Neural progenitor cell (in vitro differentiated cells): ENCODE measurements around the gene EPB41L4B. TPM values are rescaled to one million over a fixed set of nuclear protein-coding genes. Genes with fewer than 3 reads are reported as not detected.

Experiments used
- DNase-seq: peaks from one replicate; pipeline ENCODE4 v3.0.0-alpha.2; 2016; ENCODE audit warnings: low spot score
- H2AFZ ChIP-seq: fragments of 200-600 bp; sonication (generic); replicated peaks from 2 replicates; pipeline ENCODE4 v1.6.1; 2016; ENCODE audit warnings: antibody characterized with exemption
- H3F3A ChIP-seq: fragments of 200-600 bp; sonication (generic); 2 replicates; pipeline ENCODE4 v1.6.1; 2016; ENCODE audit warnings: antibody characterized with exemption, low read depth
- H3K27ac ChIP-seq: fragments of 200-600 bp; sonication (generic); 2 replicates; pipeline ENCODE4 v1.5.1; 2016; ENCODE audit warnings: mild to moderate bottlenecking
- H3K27me3 ChIP-seq: fragments of 200-600 bp; sonication (generic); 2 replicates; pipeline ENCODE4 v1.6.1; 2016; ENCODE audit warnings: mild to moderate bottlenecking, moderate library complexity
- H3K36me3 ChIP-seq: fragments of 200-600 bp; sonication (generic); 2 replicates; pipeline ENCODE4 v1.5.1; 2016
- H3K4me1 ChIP-seq: fragments of 200-600 bp; sonication (generic); 2 replicates; pipeline ENCODE4 v1.6.1; 2016; ENCODE audit warnings: mixed run types
- H3K4me2 ChIP-seq: fragments of 200-600 bp; sonication (generic); 2 replicates; pipeline ENCODE4 v1.6.1; 2016
- H3K4me3 ChIP-seq: fragments of 200-600 bp; sonication (generic); 2 replicates; pipeline ENCODE4 v1.5.1; 2016
- H3K79me2 ChIP-seq: fragments of 200-600 bp; sonication (generic); 2 replicates; pipeline ENCODE4 v1.6.1; 2016; ENCODE audit warnings: low read depth
- H3K9ac ChIP-seq: fragments of 200-600 bp; sonication (generic); 2 replicates; pipeline ENCODE4 v1.6.1; 2016
- H3K9me3 ChIP-seq: fragments of 200-600 bp; sonication (generic); 2 replicates; pipeline ENCODE4 v1.5.1; 2016; ENCODE audit warnings: low read depth
- H4K20me1 ChIP-seq: fragments of 200-600 bp; sonication (generic); 2 replicates; pipeline ENCODE4 v1.6.1; 2016; ENCODE audit warnings: low read depth
- H3K27ac Mint-ChIP-seq: 3 replicates; pipeline ENCODE4 v1.8.0; 2021; ENCODE audit warnings: mixed read lengths
- H3K27me3 Mint-ChIP-seq: 2 replicates; pipeline ENCODE4 v1.8.0; 2022; ENCODE audit warnings: low read depth, mild to moderate bottlenecking, inconsistent platforms, moderate library complexity, mixed read lengths; ENCODE audit not compliant: insufficient read depth
- H3K36me3 Mint-ChIP-seq: 3 replicates; pipeline ENCODE4 v1.8.0; 2021; ENCODE audit warnings: mixed read lengths
- H3K4me1 Mint-ChIP-seq: 3 replicates; pipeline ENCODE4 v1.8.0; 2021; ENCODE audit warnings: mixed read lengths
- H3K4me3 Mint-ChIP-seq: 3 replicates; pipeline ENCODE4 v1.8.0; 2021; ENCODE audit warnings: mild to moderate bottlenecking, moderate library complexity, mixed read lengths
- H3K9me3 Mint-ChIP-seq: 3 replicates; pipeline ENCODE4 v1.8.0; 2020; ENCODE audit warnings: mixed read lengths
- EZH2 ChIP-seq: fragments of 200-600 bp; sonication (generic); IDR thresholded peaks from 2 replicates; pipeline ENCODE4 v1.6.1; 2017; ENCODE audit warnings: antibody characterized with exemption, mild to moderate bottlenecking, moderate library complexity
- EZH2phosphoT487 ChIP-seq: fragments of 200-600 bp; sonication (generic); IDR thresholded peaks from 2 replicates; pipeline ENCODE4 v1.6.1; 2017; ENCODE audit warnings: antibody characterized with exemption
- total RNA-seq: library from RNA; depleted of rRNA; stranded (reverse); fragments of >200 nt; gene quantifications from 2 replicates; pipeline ENCODE4 v1.2.3, GENCODE V29; 2015; ENCODE audit warnings: low replicate concordance
- TF ChIP-seq, protein P1 (sequence below): fragments of 200-600 bp; sonication (generic); IDR thresholded peaks from 2 replicates; pipeline ENCODE4 v1.5.1; 2017; ENCODE audit warnings: antibody characterized with exemption, mild to moderate bottlenecking

EPB41L4B gene
- total RNA-seq, 1 donor from 2014 or later, result 6.2 TPM

GRCh38 chr9:109315480-109316206 is 5.2 kb downstream of the EPB41L4B start:
- Histone ChIP-seq H3K4me2 (no peak overlapping the region), H4K20me1 (peaks cover 39% of the 10 kb centered on the region), H3K4me1 (peaks cover 32% of the 10 kb centered on the region), H3K4me3 (no peak overlapping the region), H3K9me3 (no peaks in the 10 kb centered on the region), H3K27ac (no peak overlapping the region), H3K9ac (no peak overlapping the region), H3K27me3 (peaks cover 28% of the 10 kb centered on the region), H2AFZ (no peak overlapping the region), H3K36me3 (no peaks in the 10 kb centered on the region), H3F3A (peaks cover 13% of the 10 kb centered on the region), H3K79me2 (peaks cover 10% of the 10 kb centered on the region)
- no peak overlapping the region for H3K27ac Mint-ChIP-seq
- no peaks in the 10 kb centered on the region for H3K9me3 Mint-ChIP-seq
- H3K4me3 Mint-ChIP-seq, result no peak overlapping the region
- TF ChIP-seq EZH2phosphoT487 (no peak), EZH2 (no peak)
- TF ChIP-seq, protein P1, sequence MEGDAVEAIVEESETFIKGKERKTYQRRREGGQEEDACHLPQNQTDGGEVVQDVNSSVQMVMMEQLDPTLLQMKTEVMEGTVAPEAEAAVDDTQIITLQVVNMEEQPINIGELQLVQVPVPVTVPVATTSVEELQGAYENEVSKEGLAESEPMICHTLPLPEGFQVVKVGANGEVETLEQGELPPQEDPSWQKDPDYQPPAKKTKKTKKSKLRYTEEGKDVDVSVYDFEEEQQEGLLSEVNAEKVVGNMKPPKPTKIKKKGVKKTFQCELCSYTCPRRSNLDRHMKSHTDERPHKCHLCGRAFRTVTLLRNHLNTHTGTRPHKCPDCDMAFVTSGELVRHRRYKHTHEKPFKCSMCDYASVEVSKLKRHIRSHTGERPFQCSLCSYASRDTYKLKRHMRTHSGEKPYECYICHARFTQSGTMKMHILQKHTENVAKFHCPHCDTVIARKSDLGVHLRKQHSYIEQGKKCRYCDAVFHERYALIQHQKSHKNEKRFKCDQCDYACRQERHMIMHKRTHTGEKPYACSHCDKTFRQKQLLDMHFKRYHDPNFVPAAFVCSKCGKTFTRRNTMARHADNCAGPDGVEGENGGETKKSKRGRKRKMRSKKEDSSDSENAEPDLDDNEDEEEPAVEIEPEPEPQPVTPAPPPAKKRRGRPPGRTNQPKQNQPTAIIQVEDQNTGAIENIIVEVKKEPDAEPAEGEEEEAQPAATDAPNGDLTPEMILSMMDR, result no peak
- peaks cover 32% of the 10 kb centered on the region for H3K4me1 Mint-ChIP-seq
- H3K36me3 Mint-ChIP-seq, result no peaks in the 10 kb centered on the region
- no peak for DNase-seq
- peaks cover 27% of the 10 kb centered on the region for H3K27me3 Mint-ChIP-seq

DNA sequence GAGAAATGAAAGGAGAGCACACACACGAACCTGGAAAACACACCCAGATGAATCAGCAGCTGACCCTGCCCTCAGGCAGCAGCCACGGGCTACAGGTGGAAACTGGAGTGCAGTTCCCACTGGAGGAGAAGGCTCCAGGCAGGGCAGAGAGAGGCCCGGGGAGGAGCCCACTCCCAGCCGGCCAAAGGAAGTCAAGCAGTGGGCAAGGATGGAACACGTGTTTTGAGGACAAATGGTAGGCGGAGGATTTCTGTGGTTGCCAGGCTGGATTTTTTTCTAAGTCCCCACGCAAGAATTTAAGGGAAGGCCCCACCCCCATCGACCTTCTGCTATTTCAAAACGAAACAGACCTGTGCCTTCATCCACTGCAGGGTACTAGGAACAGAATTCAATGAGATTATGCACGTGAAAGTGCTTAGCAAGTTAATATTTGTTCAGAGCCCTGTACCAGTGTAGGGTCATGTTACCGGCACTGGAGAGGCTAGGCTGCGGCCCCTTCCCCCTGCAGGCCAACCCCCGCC is 6.8 kb downstream of the EPB41L4B start:
- TF ChIP-seq EZH2phosphoT487 (no peak), EZH2 (no peak)
- TF ChIP-seq, protein P1, result no peak
- Histone ChIP-seq H3K9ac (no peak overlapping the region), H3K79me2 (peaks cover 10% of the 10 kb centered on the region), H3F3A (peaks cover 10% of the 10 kb centered on the region), H3K27me3 (peaks cover 19% of the 10 kb centered on the region), H3K4me2 (no peak overlapping the region), H3K4me1 (peaks cover 32% of the 10 kb centered on the region), H3K27ac (no peak overlapping the region), H3K9me3 (no peaks in the 10 kb centered on the region), H4K20me1 (peaks cover 35% of the 10 kb centered on the region), H3K36me3 (no peaks in the 10 kb centered on the region), H3K4me3 (no peak overlapping the region), H2AFZ (no peak overlapping the region)
- peaks cover 34% of the 10 kb centered on the region for H3K4me1 Mint-ChIP-seq
- no peaks in the 10 kb centered on the region for H3K36me3 Mint-ChIP-seq
- H3K9me3 Mint-ChIP-seq, result no peaks in the 10 kb centered on the region
- H3K27me3 Mint-ChIP-seq, result peaks cover 23% of the 10 kb centered on the region
- H3K27ac Mint-ChIP-seq, result no peak overlapping the region
- DNase-seq, result no peak
- H3K4me3 Mint-ChIP-seq, result no peak overlapping the region

- peaks cover 25% of the 10 kb centered on the region for H3K4me1 ChIP-seq
- H3K4me3 ChIP-seq, result no peak overlapping the region
- H3F3A ChIP-seq, result peaks cover 3% of the 10 kb centered on the region
- no peak overlapping the region for H2AFZ ChIP-seq
- no peak for DNase-seq
- H3K9ac ChIP-seq, result no peak overlapping the region
- no peak overlapping the region for H3K27ac ChIP-seq
- Mint-ChIP-seq H3K4me3 (peak overlapping the region; percentile 24), H3K36me3 (no peaks in the 10 kb centered on the region), H3K9me3 (no peaks in the 10 kb centered on the region), H3K27ac (no peak overlapping the region), H3K4me1 (peaks cover 27% of the 10 kb centered on the region), H3K27me3 (peaks cover 19% of the 10 kb centered on the region)
- peaks cover 27% of the 10 kb centered on the region for H4K20me1 ChIP-seq
- peaks cover 10% of the 10 kb centered on the region for H3K79me2 ChIP-seq
- H3K4me2 ChIP-seq, result no peak overlapping the region
- H3K9me3 ChIP-seq, result no peaks in the 10 kb centered on the region
- H3K36me3 ChIP-seq, result no peaks in the 10 kb centered on the region
- H3K27me3 ChIP-seq, result peaks cover 11% of the 10 kb centered on the region
- TF ChIP-seq EZH2phosphoT487 (no peak), EZH2 (no peak)
- TF ChIP-seq, protein P1, result no peak
Measured at GRCh38 chr9:109313351-109313750, 7.5 kb downstream of the EPB41L4B start.
